Peyer's patch (tissue), 4 donors: ENCODE data around the gene DCLK2.

ENCODE experiments used
- POLR2A ChIP-seq, 2 donors: fragments of 450-650 bp; IDR thresholded peaks; one replicate each; pipeline ENCODE4 v1.5.1; 2017; ENCODE audit warnings: antibody characterized with exemption in 2 of 2, mild to moderate bottlenecking in 2 of 2, moderate library complexity in 2 of 2
- TF ChIP-seq, protein P1 (sequence below), 6 experiments: fragments of 450-650 bp in 4 of 6; fragments of 200-600 bp in 2 of 6; sonication (generic) in 1 of 6; IDR thresholded peaks; one replicate each; pipeline ENCODE4 v1.5.1; 2017 to 2019; ENCODE audit warnings: antibody characterized with exemption in 6 of 6, mild to moderate bottlenecking in 3 of 6, moderate library complexity in 1 of 6

DNA sequence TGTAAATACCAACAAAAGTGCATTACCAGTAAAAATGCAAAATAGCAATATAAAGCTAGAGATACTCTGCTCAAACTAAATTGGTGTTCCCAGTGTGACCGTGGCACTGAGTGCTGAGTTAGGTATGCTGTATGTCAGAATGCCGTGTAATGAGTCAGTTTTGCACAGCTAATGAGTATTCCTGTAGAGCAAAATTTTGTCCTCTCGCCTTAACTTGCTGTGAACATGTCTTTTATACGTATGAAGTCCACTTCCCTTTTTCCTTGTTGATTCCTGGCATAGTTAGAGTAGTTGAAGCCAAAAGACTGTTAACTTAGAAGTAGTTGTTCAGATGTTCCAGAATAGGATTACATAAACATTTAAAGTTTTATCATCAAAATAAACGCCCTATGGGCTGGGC is 11.5 kb downstream of the DCLK2 start:
- TF ChIP-seq, protein P1, sequence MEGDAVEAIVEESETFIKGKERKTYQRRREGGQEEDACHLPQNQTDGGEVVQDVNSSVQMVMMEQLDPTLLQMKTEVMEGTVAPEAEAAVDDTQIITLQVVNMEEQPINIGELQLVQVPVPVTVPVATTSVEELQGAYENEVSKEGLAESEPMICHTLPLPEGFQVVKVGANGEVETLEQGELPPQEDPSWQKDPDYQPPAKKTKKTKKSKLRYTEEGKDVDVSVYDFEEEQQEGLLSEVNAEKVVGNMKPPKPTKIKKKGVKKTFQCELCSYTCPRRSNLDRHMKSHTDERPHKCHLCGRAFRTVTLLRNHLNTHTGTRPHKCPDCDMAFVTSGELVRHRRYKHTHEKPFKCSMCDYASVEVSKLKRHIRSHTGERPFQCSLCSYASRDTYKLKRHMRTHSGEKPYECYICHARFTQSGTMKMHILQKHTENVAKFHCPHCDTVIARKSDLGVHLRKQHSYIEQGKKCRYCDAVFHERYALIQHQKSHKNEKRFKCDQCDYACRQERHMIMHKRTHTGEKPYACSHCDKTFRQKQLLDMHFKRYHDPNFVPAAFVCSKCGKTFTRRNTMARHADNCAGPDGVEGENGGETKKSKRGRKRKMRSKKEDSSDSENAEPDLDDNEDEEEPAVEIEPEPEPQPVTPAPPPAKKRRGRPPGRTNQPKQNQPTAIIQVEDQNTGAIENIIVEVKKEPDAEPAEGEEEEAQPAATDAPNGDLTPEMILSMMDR (IDR thresholded peaks at IDR 0.05): no peak
- no peak for TF ChIP-seq POLR2A (IDR thresholded peaks at IDR 0.05)
